GM21576 (cell line): ENCODE data around the gene ZFAND4.
A peak's percentile ranks its signal among the peaks of the same experiment; 100 is the strongest.
"Not testable (repeated sequence)": the region's sequence is repeated elsewhere in the genome, so short reads cannot be mapped to it uniquely, and the experiment has no call there.

ENCODE experiments used
- ATAC-seq: cut with Tn5 transposase; IDR thresholded peaks from one replicate; pipeline ENCODE4 v1.9.1; 2021; ENCODE audit warnings: mild to moderate bottlenecking, moderate library complexity; ENCODE audit not compliant: unreplicated experiment

The ZFAND4 gene

DNA sequence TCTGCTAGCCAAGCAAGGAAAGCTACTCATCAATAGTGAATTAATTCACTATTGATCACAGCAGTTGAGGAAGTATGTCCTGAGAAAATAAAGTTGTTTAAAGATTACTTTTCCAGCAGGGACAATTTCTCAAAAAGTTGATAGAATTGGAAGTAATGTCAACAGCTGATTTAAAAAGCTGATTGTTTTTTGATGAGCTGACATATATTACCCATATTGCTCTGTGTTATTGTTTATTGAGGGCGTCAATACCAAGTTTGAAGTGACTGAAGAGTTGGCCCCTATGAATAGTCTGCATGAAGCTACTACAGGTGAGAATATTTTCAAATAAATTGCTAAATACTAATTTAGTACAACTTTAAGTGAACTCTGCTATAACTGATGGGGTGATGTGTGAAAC, 28.0 kb downstream of the ZFAND4 start:
- ATAC-seq, result no peak

DNA sequence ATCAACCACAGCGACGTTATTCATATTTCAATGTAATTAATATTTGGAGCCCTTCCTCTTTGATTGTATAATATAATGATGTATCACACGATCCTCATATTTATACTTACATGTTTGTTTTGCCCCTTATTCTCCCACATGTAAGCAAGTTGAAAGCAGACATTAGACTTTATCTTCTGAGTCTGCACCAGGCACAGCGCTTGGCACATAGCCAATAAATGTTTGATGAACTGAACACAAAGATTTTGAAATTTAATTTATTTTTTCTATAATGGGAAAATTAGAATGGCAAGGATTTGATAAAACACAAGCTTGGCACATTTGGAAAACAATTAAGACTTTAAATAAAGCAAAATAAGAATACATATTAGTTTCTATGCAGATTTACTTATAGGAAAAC, 31.6 kb downstream of the ZFAND4 start:
- ATAC-seq, result no peak

DNA sequence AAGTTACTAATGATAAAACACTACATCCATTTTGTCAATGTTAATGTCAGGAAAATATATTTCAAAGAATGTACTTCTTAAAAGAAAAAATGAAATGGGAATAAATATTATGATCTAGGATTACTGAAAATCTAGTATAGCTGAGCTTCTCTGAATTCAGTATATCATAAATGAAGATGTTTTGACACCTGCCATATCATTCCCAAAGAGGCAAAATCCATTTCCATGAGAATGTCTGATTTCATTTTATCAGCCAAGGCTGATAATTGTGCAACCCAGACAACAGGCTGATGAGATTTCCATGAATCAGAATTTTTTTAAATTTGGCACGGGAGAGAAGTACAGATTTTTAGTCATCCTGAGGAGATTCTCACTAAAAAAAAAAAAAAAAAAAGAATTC, 32.5 kb downstream of the ZFAND4 start:
- no peak for ATAC-seq

DNA sequence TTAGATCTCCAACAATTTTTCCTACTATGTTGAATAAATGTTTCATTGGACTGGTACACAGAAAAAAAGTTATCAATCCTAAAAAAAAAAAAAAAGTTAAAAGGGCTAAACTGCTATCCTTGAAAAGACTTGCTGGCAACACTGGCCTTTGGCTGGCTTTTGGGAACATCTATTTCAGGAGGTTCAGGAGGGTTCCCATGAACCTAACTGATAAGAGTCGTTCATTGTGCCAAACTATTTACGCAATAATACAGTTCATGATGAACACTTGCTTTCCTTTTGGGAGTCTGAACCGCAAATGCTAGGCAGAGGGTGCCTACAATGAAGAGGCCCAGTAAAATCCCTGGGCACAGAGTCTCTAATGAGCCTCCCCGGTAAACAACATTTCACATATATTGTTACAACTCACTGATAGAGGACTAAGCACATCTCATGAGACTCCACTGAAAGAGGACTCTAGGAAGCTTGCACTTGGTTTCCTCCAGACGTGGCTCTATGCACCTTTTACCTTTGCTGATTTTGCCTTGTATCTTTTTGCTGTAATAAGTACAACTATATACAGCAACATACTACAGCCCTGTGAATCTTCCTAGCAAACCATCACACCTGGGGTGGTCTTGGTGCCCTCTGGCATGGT, 45.0 kb downstream of the ZFAND4 start:
- no peak for ATAC-seq

DNA sequence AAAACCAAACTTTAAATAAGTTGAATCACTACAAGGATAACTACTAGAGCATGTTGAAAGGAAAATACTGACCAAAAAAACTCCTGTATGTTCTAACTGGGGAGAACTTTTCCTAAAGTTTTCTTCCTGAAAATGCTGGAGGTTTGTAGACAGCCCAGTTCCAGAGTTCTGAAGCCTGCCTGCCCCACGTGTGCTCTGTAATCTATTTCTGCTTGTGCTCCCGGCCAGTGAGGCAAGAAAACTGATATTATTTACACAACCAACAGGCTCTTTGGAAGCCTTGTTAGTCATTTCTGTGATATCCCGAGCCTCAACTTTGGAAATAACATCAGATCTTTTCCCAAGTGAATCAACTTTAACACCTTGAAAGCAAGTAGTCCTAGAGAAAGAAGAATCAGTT, 46.7 kb downstream of the ZFAND4 start:
- no peak for ATAC-seq

DNA sequence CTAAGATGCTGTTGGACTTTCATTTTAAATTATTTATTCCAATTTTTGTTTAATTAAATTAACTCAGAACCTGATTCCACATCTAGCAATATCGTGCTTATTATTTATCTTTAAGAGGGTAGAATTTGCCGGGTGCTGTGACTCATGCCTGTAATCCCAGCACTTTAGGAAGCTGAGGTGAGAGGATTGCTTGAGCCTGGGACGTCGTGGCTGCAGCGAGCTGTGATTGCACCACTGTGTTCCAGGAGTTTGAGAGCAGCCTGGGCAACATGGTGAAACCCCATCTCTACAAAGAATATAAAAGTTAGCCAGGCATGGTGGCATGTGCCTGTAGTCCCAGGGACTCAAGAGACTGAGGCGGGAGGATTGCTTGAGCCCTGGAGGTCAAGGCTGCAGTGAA, 47.8 kb downstream of the ZFAND4 start:
- no peak for ATAC-seq

DNA sequence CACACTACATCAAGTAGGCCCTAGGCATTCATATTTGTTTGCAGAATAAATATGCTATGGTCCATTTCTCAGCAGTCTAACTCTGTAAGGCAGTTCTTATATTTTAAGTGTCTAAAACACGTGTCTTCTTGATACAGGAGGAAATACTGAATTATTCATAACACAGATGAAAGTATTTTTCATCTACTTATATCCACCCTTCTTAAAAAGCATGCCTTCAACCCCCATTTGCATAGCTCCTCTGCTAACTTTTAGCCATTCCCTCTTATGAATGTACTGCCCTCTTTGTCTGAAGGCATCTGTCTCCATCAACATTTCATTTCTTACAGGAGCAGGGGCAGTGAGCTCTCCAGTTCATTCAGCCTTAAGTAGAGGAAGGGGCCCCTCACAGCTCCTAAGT, 57.7 kb downstream of the ZFAND4 start:
- ATAC-seq, result no peak

DNA sequence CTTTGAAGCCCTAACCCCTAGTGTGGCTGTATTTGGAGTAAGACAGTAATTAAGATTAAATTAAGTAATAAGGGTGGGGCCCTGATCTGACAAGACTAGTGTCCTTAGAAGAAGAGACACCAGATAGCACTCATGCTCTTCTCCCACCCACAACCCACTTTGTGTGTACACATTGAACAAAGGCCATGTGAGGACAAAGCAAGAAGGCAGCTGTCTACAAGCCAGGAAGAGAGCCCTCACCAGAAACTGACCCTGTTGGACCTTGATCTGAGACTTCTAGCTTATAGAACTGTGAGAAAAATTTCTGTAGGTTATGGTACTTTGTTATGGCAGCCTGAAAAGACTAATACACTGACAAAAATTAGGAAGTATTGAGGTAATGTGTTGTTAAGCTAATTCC, 59.8 kb downstream of the ZFAND4 start:
- no peak for ATAC-seq

DNA sequence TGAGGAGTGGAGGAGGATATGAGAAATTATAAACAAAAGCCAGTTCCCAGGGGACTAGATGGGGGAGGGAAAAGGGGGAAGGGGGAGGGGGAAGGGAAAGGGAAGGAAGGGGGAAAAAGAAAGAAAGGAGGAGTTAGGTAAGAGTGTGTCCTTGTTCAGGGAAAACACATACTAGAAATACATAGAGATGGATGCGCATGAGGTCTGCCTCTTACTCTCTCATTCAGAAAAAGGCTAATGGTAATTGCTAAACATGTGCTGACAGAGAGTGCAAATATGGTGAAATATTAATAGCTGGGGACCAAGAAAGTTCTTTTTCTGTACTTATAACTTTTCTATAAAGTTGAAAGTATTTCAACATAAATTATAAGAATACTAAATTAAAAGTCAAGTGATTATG, 64.5 kb downstream of the ZFAND4 start:
- ATAC-seq, result no peak

DNA sequence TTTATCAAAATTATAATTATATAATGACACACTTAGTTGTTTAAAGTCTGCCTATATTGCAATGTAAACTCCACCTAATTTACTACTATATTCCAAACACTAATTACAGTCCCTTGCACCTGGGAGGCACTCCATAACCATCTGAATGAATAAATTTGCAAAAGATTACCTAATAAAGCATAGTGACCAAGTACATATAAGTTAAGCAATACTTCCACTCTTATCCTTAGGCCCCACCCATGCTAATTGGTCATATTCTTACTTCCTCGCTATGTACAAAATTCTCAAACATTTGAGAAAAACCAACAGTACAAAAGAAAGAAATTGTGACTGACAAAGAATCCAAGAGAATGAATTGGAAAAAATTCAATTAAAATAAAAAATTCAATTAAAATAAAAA, 65.3 kb downstream of the ZFAND4 start:
- ATAC-seq, result no peak

DNA sequence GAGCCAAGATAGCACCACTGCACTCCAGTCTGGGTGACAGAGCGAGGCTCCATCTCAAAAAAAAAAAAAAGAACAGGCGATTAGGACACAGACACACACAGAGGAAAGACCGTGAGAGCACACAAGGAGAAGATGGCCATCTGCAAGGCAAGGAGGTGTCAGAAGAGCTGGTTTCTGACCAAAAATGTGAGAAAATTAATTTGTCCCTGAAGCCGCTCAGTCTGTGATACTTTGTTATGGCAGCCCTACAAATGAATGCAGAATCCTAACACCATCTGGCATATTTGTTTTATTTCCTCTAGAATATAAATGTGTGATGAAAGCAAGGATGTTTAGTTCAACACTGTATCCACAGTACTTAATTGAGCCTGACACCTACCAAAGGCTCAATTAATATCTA, 69.7 kb downstream of the ZFAND4 start:
- no peak for ATAC-seq

DNA sequence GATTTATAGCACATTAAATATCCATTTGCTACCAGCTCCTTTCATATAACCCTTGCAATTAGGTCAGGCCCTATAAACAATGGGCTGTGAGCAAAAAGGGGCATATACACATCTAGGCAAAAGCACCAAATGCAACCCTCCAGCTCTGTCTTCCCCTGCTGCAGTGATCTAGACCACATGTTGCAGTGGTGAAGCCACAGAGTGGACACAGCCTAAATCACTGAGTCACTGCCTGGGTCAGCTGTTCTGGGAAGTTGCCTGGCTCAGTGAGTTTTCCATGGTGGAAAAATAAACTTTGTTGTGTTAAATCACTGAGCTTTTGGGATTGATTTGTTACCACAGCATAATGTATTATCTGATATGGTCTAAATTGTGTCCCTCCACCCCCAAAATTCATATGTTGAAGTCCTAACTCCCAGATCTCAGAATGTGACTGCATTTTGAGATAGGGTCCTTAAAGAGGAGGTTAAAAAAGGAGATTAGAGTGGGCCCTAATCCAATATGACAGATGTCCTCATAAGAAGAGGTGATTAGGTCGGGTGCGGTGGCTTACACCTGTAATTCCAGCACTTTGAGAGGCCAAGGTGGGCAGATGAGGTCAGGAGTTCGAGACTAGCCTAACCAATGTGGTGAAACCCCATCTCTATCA, 70.4 kb downstream of the ZFAND4 start:
- ATAC-seq, result no peak

DNA sequence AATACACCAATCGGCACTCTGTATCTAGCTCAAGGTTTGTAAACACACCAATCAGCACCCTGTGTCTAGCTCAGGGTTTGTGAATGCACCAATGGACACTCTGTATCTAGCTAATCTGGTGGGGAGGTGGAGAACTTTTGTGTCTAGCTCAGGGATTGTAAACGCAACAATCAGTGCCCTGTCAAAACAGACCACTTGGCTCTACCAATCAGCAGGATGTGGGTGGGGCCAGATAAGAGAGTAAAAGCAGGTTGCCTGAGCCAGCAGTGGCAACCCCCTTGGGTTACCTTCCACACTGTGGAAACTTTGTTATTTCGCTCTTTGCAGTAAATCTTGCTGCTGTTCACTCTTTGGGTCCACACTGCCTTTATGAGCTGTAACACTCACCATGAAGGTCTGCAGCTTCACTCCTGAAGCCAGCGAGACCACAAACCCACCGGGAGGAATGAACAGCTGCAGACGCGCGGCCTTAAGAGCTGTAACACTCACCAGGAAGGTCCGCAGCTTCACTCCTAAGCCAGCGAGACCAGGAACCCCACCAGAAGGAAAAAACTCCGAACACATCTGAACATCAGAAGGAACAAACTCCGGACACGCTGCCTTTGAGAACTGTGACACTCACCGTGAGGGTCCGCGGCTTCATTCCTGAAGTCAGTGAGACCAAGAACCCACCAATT, 71.2 kb downstream of the ZFAND4 start:
- not testable (repeated sequence) for ATAC-seq

DNA sequence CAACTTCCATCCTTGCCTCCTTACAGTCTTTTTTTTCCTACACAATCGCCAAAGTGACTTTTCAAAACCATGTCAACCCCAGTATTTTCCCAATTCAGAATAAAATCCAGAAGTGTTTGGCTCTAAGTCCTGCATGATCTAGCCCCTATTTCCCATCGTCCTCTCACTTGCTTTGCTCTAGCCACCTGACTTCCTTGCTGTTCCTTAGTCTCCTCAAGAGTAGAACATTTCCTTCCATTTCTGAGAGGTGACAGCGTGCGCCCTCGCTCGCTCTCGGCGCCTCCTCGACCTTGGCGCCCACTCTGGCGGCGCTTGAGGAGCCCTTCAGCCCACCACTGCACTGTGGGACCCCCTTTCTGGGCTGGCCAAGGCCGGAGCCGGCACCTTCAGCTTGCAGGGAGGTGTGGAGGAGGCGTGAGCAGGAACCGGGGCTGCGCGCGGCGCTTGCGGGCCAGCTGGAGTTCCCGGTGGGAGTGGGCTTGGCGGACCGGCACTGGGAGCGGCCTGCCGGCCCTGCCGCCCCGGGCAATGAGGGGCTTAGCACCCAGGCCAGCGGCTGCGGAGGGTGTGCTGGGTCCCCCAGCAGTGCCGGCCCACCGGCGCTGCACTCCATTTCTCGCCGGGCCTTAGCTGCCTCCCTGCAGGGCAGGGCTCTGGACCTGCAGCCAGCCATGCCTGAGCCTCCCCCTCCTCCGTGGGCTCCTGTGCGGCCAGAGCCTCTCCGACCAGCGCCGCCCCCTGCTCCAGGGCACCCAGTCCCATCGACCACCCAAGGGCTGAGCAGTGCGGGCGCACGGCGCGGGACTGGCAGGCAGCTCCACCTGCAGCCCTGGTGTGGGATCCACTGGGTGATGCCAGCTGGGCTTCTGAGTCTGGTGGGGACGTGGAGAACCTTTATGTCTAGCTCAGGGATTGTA, 72.0 kb downstream of the ZFAND4 start:
- not testable (repeated sequence) for ATAC-seq

DNA sequence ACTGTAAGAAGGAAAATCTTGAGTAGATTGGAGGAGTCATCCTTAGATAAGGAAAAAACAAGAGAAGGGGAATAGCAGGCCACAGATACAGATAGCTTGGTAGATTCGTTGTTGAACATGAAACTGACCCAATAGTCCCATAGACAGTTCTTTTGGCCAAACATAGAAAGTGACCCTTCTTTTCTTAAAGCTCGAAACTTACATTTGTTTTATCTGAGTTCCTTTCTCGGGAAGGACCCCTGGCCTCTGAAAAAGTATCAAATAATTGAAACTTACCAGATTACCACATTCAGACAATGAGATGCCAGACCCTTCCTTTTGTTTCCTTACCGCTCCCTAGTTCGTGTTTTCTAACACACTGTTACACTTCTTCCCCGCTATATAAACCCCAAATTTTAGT, 72.9 kb downstream of the ZFAND4 start:
- ATAC-seq, result no peak

DNA sequence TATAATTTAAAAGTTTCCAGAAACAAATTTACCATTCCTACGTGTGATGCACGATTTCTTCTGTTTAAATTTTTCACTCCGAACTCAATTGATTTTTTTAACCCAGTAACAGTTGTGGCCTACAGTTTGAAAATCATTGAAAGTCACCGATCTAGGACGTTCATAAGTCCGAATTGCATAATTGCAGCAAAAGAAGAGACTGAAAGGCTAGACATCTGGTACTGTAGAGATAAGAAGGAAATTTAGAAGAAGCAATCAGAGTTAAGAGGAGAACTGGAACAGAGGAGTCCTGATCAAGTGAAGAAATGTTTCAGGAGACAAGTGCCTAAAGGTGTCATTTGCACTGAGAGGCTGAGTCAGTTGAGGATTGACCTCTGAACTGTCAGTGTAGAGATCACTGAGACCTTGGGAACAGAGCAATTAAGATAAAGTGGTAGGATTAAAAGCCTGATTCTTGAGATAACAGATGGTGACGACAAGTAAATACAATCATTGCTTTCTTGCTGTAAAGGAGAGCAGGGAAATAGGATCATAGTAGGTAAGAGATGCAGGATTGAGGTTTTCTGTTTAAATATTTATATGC, 73.5 kb downstream of the ZFAND4 start:
- no peak for ATAC-seq

DNA sequence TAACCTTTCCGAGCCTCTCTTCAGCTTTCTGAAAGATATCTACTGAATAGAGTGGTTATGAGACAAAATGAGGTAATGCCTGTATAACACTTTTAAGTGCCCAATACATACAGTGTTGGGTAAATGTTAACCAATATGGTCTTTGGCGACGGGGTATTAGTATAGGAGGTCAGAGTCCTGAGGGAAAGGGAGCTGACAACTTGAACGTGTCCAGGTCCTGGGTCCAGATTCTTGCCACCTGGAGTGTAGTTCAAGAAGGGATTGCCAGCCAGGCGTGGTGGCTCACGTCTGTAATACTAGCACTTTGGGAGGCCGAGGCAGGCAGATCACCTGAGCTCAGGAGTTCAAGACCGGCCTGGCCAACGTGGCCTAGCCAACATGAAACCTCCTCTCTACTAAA, 76.0 kb downstream of the ZFAND4 start:
- ATAC-seq, result no peak

DNA sequence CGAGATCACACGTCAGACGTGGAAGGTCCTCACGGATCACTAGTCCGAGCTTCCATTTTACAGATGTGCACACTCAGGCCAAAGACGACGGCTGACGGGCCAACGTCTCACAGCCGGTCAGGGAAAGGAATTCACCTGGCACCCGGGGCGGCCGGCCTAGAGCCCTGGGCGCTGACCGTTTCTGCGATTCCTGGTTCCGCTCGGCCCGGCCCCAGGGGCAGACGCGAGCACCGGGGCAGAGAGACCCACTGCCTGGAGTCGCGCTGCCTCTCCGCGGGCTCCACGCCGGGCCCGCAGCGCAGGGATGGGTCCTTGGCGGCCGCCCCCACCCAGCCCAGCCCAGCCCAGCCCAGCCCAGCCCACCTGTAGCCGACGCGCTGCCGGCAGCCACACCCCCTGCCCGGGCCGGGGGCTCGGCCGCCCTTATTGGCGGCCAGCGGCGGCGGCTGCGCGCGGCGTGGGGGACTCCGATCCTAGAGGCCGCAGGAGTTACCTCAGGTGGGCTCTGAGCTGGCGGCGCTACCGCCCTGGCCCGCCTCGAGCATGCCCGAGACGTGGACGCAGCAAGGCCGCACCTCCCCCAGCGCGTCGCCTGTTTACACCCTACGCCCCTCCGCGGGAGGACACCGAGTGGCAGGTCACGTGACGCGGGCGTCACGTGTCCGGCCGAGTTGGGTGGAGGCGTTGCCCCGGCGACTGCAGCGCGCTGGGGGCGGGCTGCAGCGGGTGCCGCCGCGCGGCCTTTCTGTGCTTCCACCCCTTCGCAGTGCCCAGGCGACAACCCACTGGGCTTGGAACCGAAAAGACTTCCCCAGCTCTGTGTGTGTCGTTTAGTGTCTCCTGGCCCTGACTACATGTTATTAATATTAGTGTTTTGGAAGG, 78.1 kb downstream of the ZFAND4 start:
- peak; percentile 92 for ATAC-seq

DNA sequence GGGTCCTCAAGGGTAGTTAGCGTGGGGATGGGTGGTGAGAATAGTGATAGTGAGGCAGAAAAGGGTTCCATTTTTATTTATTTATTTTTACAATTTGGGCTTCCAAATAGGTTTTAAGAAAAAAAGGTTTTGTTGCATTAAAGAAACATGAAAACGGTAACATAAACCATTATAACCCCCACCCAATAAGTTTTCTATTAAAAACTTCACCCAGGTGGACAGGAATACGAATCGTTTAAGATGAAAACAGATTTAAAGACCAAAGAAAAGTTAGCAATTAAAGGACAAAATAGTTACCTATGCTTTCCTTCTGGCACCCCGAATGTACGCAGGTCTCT, 78.7 kb downstream of the ZFAND4 start:
- ATAC-seq, result no peak

DNA sequence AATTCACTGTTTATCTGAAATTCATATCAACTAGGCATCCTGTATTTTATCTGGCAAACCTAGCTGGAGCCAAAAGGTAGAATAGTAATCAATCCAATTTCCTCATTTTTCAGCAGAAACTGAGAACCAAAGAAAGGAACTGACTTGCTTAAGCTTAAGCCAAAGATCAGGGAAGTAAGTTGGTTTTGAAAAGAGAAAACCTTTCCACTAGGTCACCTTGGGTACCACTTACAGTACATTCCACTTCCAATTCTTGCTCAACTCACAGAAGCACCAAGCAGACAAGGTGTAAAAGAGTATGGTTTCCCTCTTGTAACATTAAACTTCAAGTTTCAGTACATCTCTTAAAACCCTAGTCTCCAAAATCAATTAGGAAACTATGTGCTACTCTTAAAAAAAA, 79.6 kb downstream of the ZFAND4 start:
- ATAC-seq, result no peak
